ENCODE measurements around the gene PGS1.

PGS1 gene

GRCh38 chr17:78347453-78347852 lies 31.0 kb upstream of the PGS1 start:
- DNase-seq = no peak

- no peak for DNase-seq
These were observed 30.2 kb upstream of the PGS1 start for GRCh38 chr17:78348055-78348770.

- no peak for DNase-seq
These were observed 28.4 kb upstream of the PGS1 start for GRCh38 chr17:78349891-78350642.

- DNase-seq = peak; percentile 90
These were observed 26.9 kb upstream of the PGS1 start for GRCh38 chr17:78351449-78352006.

GRCh38 chr17:78353834-78354233 lies 24.6 kb upstream of the PGS1 start:
- DNase-seq = no peak

- DNase-seq = no peak
These were observed 23.3 kb upstream of the PGS1 start for GRCh38 chr17:78355045-78355641.

- no peak for DNase-seq
These were observed 22.7 kb upstream of the PGS1 start for GRCh38 chr17:78355701-78356100.

GRCh38 chr17:78356101-78356713 lies 22.2 kb upstream of the PGS1 start:
- peak; percentile 94 for DNase-seq

- DNase-seq = peak; percentile 70
These were observed 21.3 kb upstream of the PGS1 start for GRCh38 chr17:78357177-78357586.

- DNase-seq = peak; percentile 35
These were observed 20.5 kb upstream of the PGS1 start for GRCh38 chr17:78357672-78358537.

GRCh38 chr17:78358538-78359320 lies 19.7 kb upstream of the PGS1 start:
- peak; percentile 48 for DNase-seq

GRCh38 chr17:78359321-78359996 lies 19.0 kb upstream of the PGS1 start:
- DNase-seq = peak; percentile 53

GRCh38 chr17:78359997-78360370 lies 18.5 kb upstream of the PGS1 start, which contains the start of gene SOCS3:
Gene SOCS3 (minus strand): TSS chr17:78360077. CDS start chr17:78359095, 982 bp downstream.
- DNase-seq = peak; percentile 99

- DNase-seq = peak; percentile 82
These were observed 17.9 kb upstream of the PGS1 start for GRCh38 chr17:78360371-78361224.

- DNase-seq = no peak
These were observed 17.2 kb upstream of the PGS1 start for GRCh38 chr17:78361225-78361701.

GRCh38 chr17:78362232-78362631 lies 16.2 kb upstream of the PGS1 start:
- no peak for DNase-seq

- no peak for DNase-seq
These were observed 15.8 kb upstream of the PGS1 start for GRCh38 chr17:78362671-78363070.

GRCh38 chr17:78364436-78365281 lies 13.8 kb upstream of the PGS1 start:
- DNase-seq = no peak

Measured in fibroblast of skin of right biceps (primary cell).